ENCODE measurements around the gene ZNF605.

DNA sequence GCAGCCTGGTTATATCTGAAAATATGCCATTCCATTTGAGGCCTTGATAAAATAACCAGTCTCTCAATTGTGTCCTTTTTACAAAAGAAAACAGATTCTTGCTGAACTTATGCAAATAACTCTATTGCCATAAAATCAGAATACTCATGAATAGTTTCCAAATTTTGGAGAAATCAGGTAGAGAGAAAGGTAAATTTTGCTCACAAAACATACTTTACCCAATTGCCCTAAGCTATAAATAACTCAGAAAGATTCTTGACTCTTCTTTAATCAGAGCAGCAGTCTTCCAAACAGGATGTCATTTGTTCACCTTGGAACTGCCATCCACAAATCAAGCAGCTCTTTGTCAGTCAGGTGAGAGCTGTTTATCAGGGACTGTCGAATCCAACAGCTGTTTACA lies 42.6 kb upstream of the ZNF605 start:
- TF ChIP-seq, protein P1, sequence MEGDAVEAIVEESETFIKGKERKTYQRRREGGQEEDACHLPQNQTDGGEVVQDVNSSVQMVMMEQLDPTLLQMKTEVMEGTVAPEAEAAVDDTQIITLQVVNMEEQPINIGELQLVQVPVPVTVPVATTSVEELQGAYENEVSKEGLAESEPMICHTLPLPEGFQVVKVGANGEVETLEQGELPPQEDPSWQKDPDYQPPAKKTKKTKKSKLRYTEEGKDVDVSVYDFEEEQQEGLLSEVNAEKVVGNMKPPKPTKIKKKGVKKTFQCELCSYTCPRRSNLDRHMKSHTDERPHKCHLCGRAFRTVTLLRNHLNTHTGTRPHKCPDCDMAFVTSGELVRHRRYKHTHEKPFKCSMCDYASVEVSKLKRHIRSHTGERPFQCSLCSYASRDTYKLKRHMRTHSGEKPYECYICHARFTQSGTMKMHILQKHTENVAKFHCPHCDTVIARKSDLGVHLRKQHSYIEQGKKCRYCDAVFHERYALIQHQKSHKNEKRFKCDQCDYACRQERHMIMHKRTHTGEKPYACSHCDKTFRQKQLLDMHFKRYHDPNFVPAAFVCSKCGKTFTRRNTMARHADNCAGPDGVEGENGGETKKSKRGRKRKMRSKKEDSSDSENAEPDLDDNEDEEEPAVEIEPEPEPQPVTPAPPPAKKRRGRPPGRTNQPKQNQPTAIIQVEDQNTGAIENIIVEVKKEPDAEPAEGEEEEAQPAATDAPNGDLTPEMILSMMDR (IDR thresholded peaks at IDR 0.05): no peak
- TF ChIP-seq POLR2A (IDR thresholded peaks at IDR 0.05): no peak

Measured in esophagus squamous epithelium (tissue), 4 donors.